Liver (tissue), 3 donors: Measurements from ENCODE around the gene OR10C1.

Experiments
- CTCF ChIP-seq: fragments of 150-350 bp; IDR thresholded peaks from 2 replicates; pipeline ENCODE4 v1.5.1; 2017; ENCODE audit warnings: improper control_type of control experiment, low read depth, low read length; ENCODE audit not compliant: missing input control
- FOXA2 ChIP-seq: IDR thresholded peaks from 2 replicates; pipeline ENCODE4 v1.6.1; 2016; ENCODE audit warnings: antibody characterized with exemption
- GABPA ChIP-seq, 2 donors: IDR thresholded peaks in 1 of 2; conservative IDR thresholded peaks in 1 of 2; 2 replicates each; pipeline ENCODE4 v1.6.1; 2016; ENCODE audit warnings: antibody characterized with exemption in 2 of 2, mild to moderate bottlenecking in 1 of 2, moderate library complexity in 1 of 2
- RAD21 ChIP-seq, 2 donors: IDR thresholded peaks; 2 replicates each; pipeline ENCODE4 v1.6.1; 2016; ENCODE audit warnings: antibody characterized with exemption in 2 of 2, mild to moderate bottlenecking in 2 of 2
- REST ChIP-seq: IDR thresholded peaks from 2 replicates; pipeline ENCODE4 v1.6.1; 2016; ENCODE audit warnings: antibody characterized with exemption, mild to moderate bottlenecking
- TAF1 ChIP-seq: conservative IDR thresholded peaks from 2 replicates; pipeline ENCODE4 v1.6.1; 2016; ENCODE audit warnings: antibody characterized with exemption, mild to moderate bottlenecking
- ZBTB33 ChIP-seq: IDR thresholded peaks from 2 replicates; pipeline ENCODE4 v1.6.1; 2016; ENCODE audit warnings: antibody characterized with exemption
- donor health status: healthy.
- donor health status: healthy.

DNA sequence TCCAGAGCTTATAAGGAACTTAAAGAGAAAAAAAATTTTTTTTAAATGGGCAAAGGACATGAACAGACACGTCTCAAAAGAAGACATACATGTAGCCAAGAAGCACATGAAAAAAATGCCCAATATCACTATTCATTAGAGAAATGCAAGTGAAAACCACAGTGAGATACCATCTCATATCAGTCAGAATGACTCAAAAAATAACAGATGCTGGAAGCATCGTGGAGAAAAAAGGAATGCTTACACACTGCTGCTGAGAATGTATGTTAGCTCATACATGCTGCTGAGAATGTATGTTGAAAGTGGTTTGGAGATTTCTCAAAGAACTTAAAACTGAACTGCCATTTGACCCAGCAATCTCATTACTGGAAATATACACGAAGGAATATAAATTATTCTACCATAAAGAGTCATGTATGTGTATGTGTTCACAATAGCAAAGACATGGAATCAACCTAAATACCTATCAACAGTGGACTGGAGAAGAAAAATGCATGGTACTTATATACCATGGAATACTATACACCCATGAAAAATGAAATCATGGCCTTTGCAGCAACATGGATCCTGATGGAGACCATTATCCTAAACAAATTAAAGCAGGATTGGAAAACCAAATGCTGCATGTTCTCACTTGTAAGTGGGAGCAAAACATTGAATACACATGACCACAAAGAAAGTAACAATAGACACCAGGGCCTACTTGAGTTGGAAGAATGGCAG lies 12.5 kb downstream of the OR10C1 start:
- TF ChIP-seq TAF1 (no peak), GABPA (IDR thresholded peaks at IDR 0.05 in 1 of 2, conservative IDR thresholded peaks at IDR 0.05 in 1 of 2) (no peak), CTCF (no peak), FOXA2 (no peak), RAD21 (IDR thresholded peaks at IDR 0.05) (no peak), ZBTB33 (no peak), REST (no peak)
